ENCODE results near the gene GTF3A.

- TF ChIP-seq, protein P1, sequence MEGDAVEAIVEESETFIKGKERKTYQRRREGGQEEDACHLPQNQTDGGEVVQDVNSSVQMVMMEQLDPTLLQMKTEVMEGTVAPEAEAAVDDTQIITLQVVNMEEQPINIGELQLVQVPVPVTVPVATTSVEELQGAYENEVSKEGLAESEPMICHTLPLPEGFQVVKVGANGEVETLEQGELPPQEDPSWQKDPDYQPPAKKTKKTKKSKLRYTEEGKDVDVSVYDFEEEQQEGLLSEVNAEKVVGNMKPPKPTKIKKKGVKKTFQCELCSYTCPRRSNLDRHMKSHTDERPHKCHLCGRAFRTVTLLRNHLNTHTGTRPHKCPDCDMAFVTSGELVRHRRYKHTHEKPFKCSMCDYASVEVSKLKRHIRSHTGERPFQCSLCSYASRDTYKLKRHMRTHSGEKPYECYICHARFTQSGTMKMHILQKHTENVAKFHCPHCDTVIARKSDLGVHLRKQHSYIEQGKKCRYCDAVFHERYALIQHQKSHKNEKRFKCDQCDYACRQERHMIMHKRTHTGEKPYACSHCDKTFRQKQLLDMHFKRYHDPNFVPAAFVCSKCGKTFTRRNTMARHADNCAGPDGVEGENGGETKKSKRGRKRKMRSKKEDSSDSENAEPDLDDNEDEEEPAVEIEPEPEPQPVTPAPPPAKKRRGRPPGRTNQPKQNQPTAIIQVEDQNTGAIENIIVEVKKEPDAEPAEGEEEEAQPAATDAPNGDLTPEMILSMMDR (IDR thresholded peaks at IDR 0.05 in 4 of 5, conservative IDR thresholded peaks at IDR 0.05 in 1 of 5), result no peak
- no peak for TF ChIP-seq POLR2A (IDR thresholded peaks at IDR 0.05)
Observed at GRCh38 chr13:27393101-27393500, 31.3 kb upstream of the GTF3A start.
